Gastrocnemius medialis (tissue), 4 donors: Measurements from ENCODE around the gene TMEM200B.

Experiments
- CTCF ChIP-seq, 5 experiments: fragments of 450-650 bp in 3 of 5; fragments of 200-600 bp in 2 of 5; sonication (generic) in 2 of 5; IDR thresholded peaks in 4 of 5; conservative IDR thresholded peaks in 1 of 5; 1 replicate in 4 of 5; 2 replicates in 1 of 5; pipeline ENCODE4 v1.5.1; 2016 to 2019; ENCODE audit warnings: antibody characterized with exemption in 5 of 5, mild to moderate bottlenecking in 3 of 5, moderate library complexity in 3 of 5
- POLR2A ChIP-seq, 2 donors: fragments of 450-650 bp; IDR thresholded peaks; one replicate each; pipeline ENCODE4 v1.6.1; 2017; ENCODE audit warnings: antibody characterized with exemption in 2 of 2, mild to moderate bottlenecking in 2 of 2, moderate library complexity in 2 of 2

- TF ChIP-seq POLR2A (IDR thresholded peaks at IDR 0.05) (no peak), CTCF (IDR thresholded peaks at IDR 0.05 in 4 of 5, conservative IDR thresholded peaks at IDR 0.05 in 1 of 5) (no peak)
These were observed 28.5 kb upstream of the TMEM200B start for GRCh38 chr1:29152046-29152805.
